ENCODE results near the gene COL15A1. TPM values are rescaled to one million over a fixed set of nuclear protein-coding genes. Genes with fewer than 3 reads are reported as not detected.

COL15A1 gene
- total RNA-seq, 2 donors from 2014 or later, result 6.0 to 16.0 TPM

- TF ChIP-seq CTCF (IDR thresholded peaks at IDR 0.05), result no peak
- Histone ChIP-seq H3K27me3 (no peaks in the 10 kb centered on the region), H3K4me3 (no peak overlapping the region), H3K9me3 (no peaks in the 10 kb centered on the region), H3K9ac (ENCODE audit: low read depth in 2 of 2, low read length in 2 of 2) (no peak overlapping the region), H3K36me3 (no peaks in the 10 kb centered on the region), H3K4me1 (no peaks in the 10 kb centered on the region), H3K27ac (no peak overlapping the region)
- intact Hi-C loops (cut with DNase I), result no loop called here
- no peak for DNase-seq
These were observed 127.0 kb downstream of the COL15A1 start for GRCh38 chr9:99070681-99071080.

GRCh38 chr9:99071313-99072039 lies 127.8 kb downstream of the COL15A1 start:
- intact Hi-C loops (cut with DNase I), result no loop called here
- Histone ChIP-seq H3K4me3 (no peak overlapping the region), H3K9ac (ENCODE audit: low read depth in 2 of 2, low read length in 2 of 2) (no peak overlapping the region), H3K27ac (no peak overlapping the region), H3K36me3 (no peaks in the 10 kb centered on the region), H3K27me3 (no peaks in the 10 kb centered on the region), H3K9me3 (no peaks in the 10 kb centered on the region), H3K4me1 (no peaks in the 10 kb centered on the region)
- no peak for DNase-seq
- TF ChIP-seq CTCF (IDR thresholded peaks at IDR 0.05), result no peak

- Histone ChIP-seq H3K9ac (ENCODE audit: low read depth in 2 of 2, low read length in 2 of 2) (no peak overlapping the region), H3K36me3 (no peaks in the 10 kb centered on the region), H3K27ac (no peak overlapping the region), H3K4me1 (no peaks in the 10 kb centered on the region), H3K9me3 (no peaks in the 10 kb centered on the region), H3K4me3 (no peak overlapping the region), H3K27me3 (no peaks in the 10 kb centered on the region)
- no peak for DNase-seq
- TF ChIP-seq CTCF (IDR thresholded peaks at IDR 0.05), result no peak
- intact Hi-C loops (cut with DNase I), result no loop called here
These were observed 128.3 kb downstream of the COL15A1 start for GRCh38 chr9:99072040-99072394.

- no peak overlapping the region for H3K27ac ChIP-seq
- no peaks in the 10 kb centered on the region for H3K4me1 ChIP-seq
- DNase-seq, result no peak
- H3K27me3 ChIP-seq, result no peaks in the 10 kb centered on the region
- intact Hi-C loops (cut with DNase I), result no loop called here
- no peaks in the 10 kb centered on the region for H3K9me3 ChIP-seq
- H3K4me3 ChIP-seq, result no peak overlapping the region
- no peak overlapping the region for H3K9ac ChIP-seq (ENCODE audit: low read depth in 2 of 2, low read length in 2 of 2)
- H3K36me3 ChIP-seq, result no peaks in the 10 kb centered on the region
- TF ChIP-seq CTCF (IDR thresholded peaks at IDR 0.05), result no peak
These were observed 129.6 kb downstream of the COL15A1 start for GRCh38 chr9:99073347-99073746.

GRCh38 chr9:99073985-99074901 lies 130.5 kb downstream of the COL15A1 start:
- no peak overlapping the region for H3K4me3 ChIP-seq
- no peak overlapping the region for H3K27ac ChIP-seq
- no peak for DNase-seq
- H3K9me3 ChIP-seq, result no peaks in the 10 kb centered on the region
- H3K4me1 ChIP-seq, result no peaks in the 10 kb centered on the region
- no peaks in the 10 kb centered on the region for H3K36me3 ChIP-seq
- no peaks in the 10 kb centered on the region for H3K27me3 ChIP-seq
- no peak for TF ChIP-seq CTCF (IDR thresholded peaks at IDR 0.05)
- H3K9ac ChIP-seq (ENCODE audit: low read depth in 2 of 2, low read length in 2 of 2), result no peak overlapping the region
- intact Hi-C loops (cut with DNase I), result no loop called here

All from colonic mucosa (tissue), 4 donors.